GM23248 (cell line): ENCODE data around the gene SV2C.

Source experiments
- EZH2 ChIP-seq: fragments of 200-600 bp; sonication (generic); IDR thresholded peaks from 2 replicates; pipeline ENCODE4 v1.6.1; 2018; ENCODE audit warnings: antibody characterized with exemption, mild to moderate bottlenecking; ENCODE audit not compliant: insufficient read depth, poor library complexity, severe bottlenecking
- EZH2phosphoT487 ChIP-seq: fragments of 200-600 bp; sonication (generic); IDR thresholded peaks from 2 replicates; pipeline ENCODE4 v1.6.1; 2018; ENCODE audit warnings: antibody characterized with exemption, moderate library complexity, mild to moderate bottlenecking, low read depth; ENCODE audit not compliant: insufficient read depth

GRCh38 chr5:76143884-76144283 is 60.7 kb downstream of the SV2C start:
- TF ChIP-seq EZH2 = no peak
- TF ChIP-seq EZH2phosphoT487 = no peak
